SK-N-SH (cell line): ENCODE data around the gene KCNG1. TPM values are rescaled to one million over a fixed set of nuclear protein-coding genes. Genes with fewer than 3 reads are reported as not detected.
A peak's percentile ranks its signal among the peaks of the same experiment; 100 is the strongest.

Experiments used
- CTCF ChIA-PET: fragments of 300-600, 350-600 bp; formaldehyde crosslinking; extraction: SDS; loops from one replicate; lab custom pipeline; 2021; lab: Yijun Ruan, JAX
- POLR2A ChIA-PET: fragments of 350-600 bp; sonication (Branson Sonifier 250); formaldehyde crosslinking; extraction: SDS; loops from one replicate; lab custom pipeline; 2020; ENCODE audit warnings: antibody characterized with exemption, inconsistent platforms; lab: Yijun Ruan, JAX
- DNase-seq: peaks from one replicate; pipeline ENCODE4 v3.0.0; 2012
- H2AFZ ChIP-seq: fragments of 200-600 bp; sonication (generic); 2 replicates; pipeline ENCODE4 v1.8.1; 2016; ENCODE audit warnings: antibody characterized with exemption, mild to moderate bottlenecking, low read depth
- H3F3A ChIP-seq: fragments of 200-600 bp; sonication (generic); replicated peaks from 2 replicates; pipeline ENCODE3; 2016; ENCODE audit warnings: antibody characterized with exemption, mild to moderate bottlenecking; ENCODE audit not compliant: insufficient read depth
- H3K27ac ChIP-seq, 2 experiments: fragments of 200-500 bp in 1 of 2; fragments of 200-600 bp in 1 of 2; sonication (Bioruptor generic) in 1 of 2; sonication (generic), shearing (Covaris generic) in 1 of 2; 2 replicates each; pipeline versions ENCODE4 v1.5.1 to v1.6.1; 2014 to 2016; ENCODE audit warnings: low read depth in 2 of 2, inconsistent platforms in 1 of 2, low read length in 1 of 2, mild to moderate bottlenecking in 1 of 2, mixed read lengths in 1 of 2
- H3K27me3 ChIP-seq: fragments of 200-600 bp; sonication (generic), shearing (Covaris generic); 2 replicates; pipeline ENCODE4 v1.6.1; 2016; ENCODE audit warnings: mixed run types; ENCODE audit not compliant: insufficient read depth
- H3K36me3 ChIP-seq, 2 experiments: fragments of 200-500 bp in 1 of 2; fragments of 200-600 bp in 1 of 2; sonication (Bioruptor generic) in 1 of 2; sonication (generic) in 1 of 2; replicated peaks in 1 of 2; 2 replicates each; pipeline versions ENCODE3 to v1.5.1; 2014 to 2016; ENCODE audit warnings: low read length in 1 of 2, mild to moderate bottlenecking in 1 of 2; ENCODE audit not compliant: insufficient read depth in 2 of 2, control insufficient read depth in 1 of 2
- H3K4me1 ChIP-seq, 2 experiments: fragments of 200-500 bp in 1 of 2; fragments of 200-600 bp in 1 of 2; sonication (Bioruptor generic) in 1 of 2; sonication (generic), shearing (Covaris generic) in 1 of 2; 2 replicates each; pipeline versions ENCODE4 v1.5.1 to v1.6.1; 2014 to 2016; ENCODE audit warnings: low read depth in 1 of 2, low read length in 1 of 2, mixed run types in 1 of 2; ENCODE audit not compliant: insufficient read depth in 2 of 2, control insufficient read depth in 1 of 2
- H3K4me2 ChIP-seq: fragments of 200-600 bp; sonication (generic), shearing (Covaris generic); 2 replicates; pipeline ENCODE4 v1.6.1; 2017; ENCODE audit warnings: mixed run types
- H3K4me3 ChIP-seq, 2 experiments: fragments of 200-500 bp in 1 of 2; fragments of 200-600 bp in 1 of 2; sonication (Bioruptor generic) in 1 of 2; sonication (generic), shearing (Covaris generic) in 1 of 2; 2 replicates each; pipeline versions ENCODE4 v1.5.1 to v1.8.1; 2014 to 2016; ENCODE audit warnings: low read depth in 2 of 2, inconsistent platforms in 1 of 2, low read length in 1 of 2, mild to moderate bottlenecking in 1 of 2, mixed read lengths in 1 of 2, moderate library complexity in 1 of 2
- H3K79me2 ChIP-seq: fragments of 200-600 bp; sonication (generic); 2 replicates; pipeline ENCODE4 v1.8.1; 2017; ENCODE audit warnings: mild to moderate bottlenecking; ENCODE audit not compliant: insufficient read depth
- H3K9ac ChIP-seq: fragments of 200-600 bp; sonication (generic); 2 replicates; pipeline ENCODE4 v1.6.1; 2017; ENCODE audit warnings: mixed run types
- H3K9me2 ChIP-seq: fragments of 200-600 bp; sonication (generic); 2 replicates; pipeline ENCODE4 v1.6.1; 2017; ENCODE audit warnings: mixed run types
- H3K9me3 ChIP-seq: fragments of 200-600 bp; sonication (generic); 2 replicates; pipeline ENCODE4 v1.6.1; 2017; ENCODE audit warnings: mixed run types, mild to moderate bottlenecking, moderate library complexity
- H4K20me1 ChIP-seq: fragments of 200-600 bp; sonication (generic); 2 replicates; pipeline ENCODE4 v1.6.1; 2017; ENCODE audit warnings: mild to moderate bottlenecking, mixed run types; ENCODE audit not compliant: insufficient read depth
- CHD2 ChIP-seq: fragments of 150-350 bp; IDR thresholded peaks from 2 replicates; pipeline ENCODE4 v1.6.1; 2018; ENCODE audit warnings: low read length; ENCODE audit not compliant: partially characterized antibody
- ELF1 ChIP-seq: IDR thresholded peaks from 2 replicates; pipeline ENCODE4 v1.4.0; 2012
- EZH2phosphoT487 ChIP-seq: fragments of 200-600 bp; sonication (generic); IDR thresholded peaks from 2 replicates; pipeline ENCODE4 v1.6.1; 2017; ENCODE audit warnings: low read depth, mixed run types, mild to moderate bottlenecking, antibody characterized with exemption, moderate library complexity, borderline replicate concordance
- FOSL2 ChIP-seq: IDR thresholded peaks from 2 replicates; pipeline ENCODE4 v1.4.0; 2012; ENCODE audit warnings: low read depth, mild to moderate bottlenecking, moderate library complexity, borderline replicate concordance
- FOXM1 ChIP-seq: IDR thresholded peaks from 2 replicates; pipeline ENCODE4 v1.4.0; 2012; ENCODE audit warnings: low read depth, mild to moderate bottlenecking
- GABPA ChIP-seq: IDR thresholded peaks from 2 replicates; pipeline ENCODE4 v1.4.0; 2012; ENCODE audit warnings: low read depth, mild to moderate bottlenecking
- GATA2 ChIP-seq: sonication (generic); formaldehyde crosslinking; IDR thresholded peaks from 2 replicates; pipeline ENCODE4 v1.5.0; 2020; ENCODE audit warnings: mild to moderate bottlenecking, missing genetic modification reagents
- JUND ChIP-seq: IDR thresholded peaks from 2 replicates; pipeline ENCODE4 v1.4.0; 2012
- NRF1 ChIP-seq: IDR thresholded peaks from 2 replicates; pipeline ENCODE4 v1.6.1; 2012; ENCODE audit warnings: low read depth, mild to moderate bottlenecking, low read length
- REST ChIP-seq: IDR thresholded peaks from 2 replicates; pipeline ENCODE4 v1.6.1; 2012; ENCODE audit warnings: mild to moderate bottlenecking, low read depth, low read length, moderate library complexity
- RXRA ChIP-seq: IDR thresholded peaks from 2 replicates; pipeline ENCODE4 v1.4.0; 2012; ENCODE audit warnings: low read depth, mild to moderate bottlenecking, borderline replicate concordance
- SIN3A ChIP-seq: IDR thresholded peaks from 2 replicates; pipeline ENCODE4 v1.6.1; 2012; ENCODE audit warnings: low read depth, mild to moderate bottlenecking, low read length, moderate library complexity, borderline replicate concordance
- SMC3 ChIP-seq: IDR thresholded peaks from 2 replicates; pipeline ENCODE4 v1.6.1; 2012; ENCODE audit warnings: low read depth, low read length, improper control_type of control experiment
- TEAD4 ChIP-seq: IDR thresholded peaks from 2 replicates; pipeline ENCODE4 v1.4.0; 2012; ENCODE audit warnings: mild to moderate bottlenecking, borderline replicate concordance; ENCODE audit not compliant: insufficient read depth
- YY1 ChIP-seq: IDR thresholded peaks from 2 replicates; pipeline ENCODE4 v1.4.0; 2012; ENCODE audit warnings: low read depth, mild to moderate bottlenecking
- WGBS: methylation state at CpG from one replicate; pipeline ENCODE4 v1.1.6; 2017; ENCODE audit warnings: low lambda C conversion rate; 5-methylcytosine and 5-hydroxymethylcytosine counted together
- polyA plus RNA-seq, 3 experiments: library from polyadenylated mRNA; depleted of rRNA; stranded (reverse); fragments of >200 nt; gene quantifications; 2 replicates each; pipeline ENCODE4 v1.2.3, GENCODE V29; 2012
- TF ChIP-seq, protein P1 (sequence below): fragments of 150-350 bp; IDR thresholded peaks from 2 replicates; pipeline ENCODE4 v1.6.1; 2016; ENCODE audit warnings: mild to moderate bottlenecking, low read depth, low read length
- TF ChIP-seq, protein P2 (sequence below): IDR thresholded peaks from 2 replicates; pipeline ENCODE4; 2012
- TF ChIP-seq, protein P3 (sequence below): IDR thresholded peaks from 2 replicates; pipeline ENCODE4 v1.4.0; 2012; ENCODE audit warnings: low read depth, borderline replicate concordance

KCNG1 gene
- polyA plus RNA-seq, 1 of the 3 experiments (the other 2 are of a cell fraction): 13.8 TPM

- Histone ChIP-seq H2AFZ (no peak overlapping the region), H3K4me2 (peak overlapping the region; percentile 95), H3K9ac (no peak overlapping the region; the same call in 1 of the 2 replicates), H3K4me1 (peaks cover 14 to 51% of the 10 kb centered on the region in 2 experiments; a peak in 2 of 4 replicates), H3K36me3 (no peaks in the 10 kb centered on the region), H4K20me1 (no peaks in the 10 kb centered on the region), H3K27ac (no peak overlapping the region; a peak in 1 of 4 replicates), H3K9me3 (no peaks in the 10 kb centered on the region), H3K79me2 (peaks cover 17% of the 10 kb centered on the region), H3K4me3 (peak overlapping the region; percentile 66 to 82; a peak in 2 of 4 replicates), H3K27me3 (no peaks in the 10 kb centered on the region), H3K9me2 (no peaks in the 10 kb centered on the region), H3F3A (no peaks in the 10 kb centered on the region)
- CTCF ChIA-PET: interaction anchor here (1.4 to 4.8 kb wide), 4 partner anchors 34 to 285 kb away, joined by 3 to 36 read pairs (median 6); no protein-coding TSS in a partner anchor
- WGBS: 89% methylated on average over 15 of the region's 16 CpGs
- POLR2A ChIA-PET: interaction anchor here (1.3 kb wide), 1 partner anchor 108 kb away, joined by 3 read pairs; no protein-coding TSS in a partner anchor
- TF ChIP-seq NRF1 (no peak), TEAD4 (no peak), GATA2 (CRISPR knock-in tag) (no peak), SIN3A (no peak), REST (no peak), JUND (no peak), ELF1 (no peak), RXRA (no peak), FOSL2 (no peak), FOXM1 (no peak), CHD2 (no peak), EZH2phosphoT487 (no peak), SMC3 (no peak), YY1 (no peak), GABPA (no peak)
- TF ChIP-seq, protein P1, sequence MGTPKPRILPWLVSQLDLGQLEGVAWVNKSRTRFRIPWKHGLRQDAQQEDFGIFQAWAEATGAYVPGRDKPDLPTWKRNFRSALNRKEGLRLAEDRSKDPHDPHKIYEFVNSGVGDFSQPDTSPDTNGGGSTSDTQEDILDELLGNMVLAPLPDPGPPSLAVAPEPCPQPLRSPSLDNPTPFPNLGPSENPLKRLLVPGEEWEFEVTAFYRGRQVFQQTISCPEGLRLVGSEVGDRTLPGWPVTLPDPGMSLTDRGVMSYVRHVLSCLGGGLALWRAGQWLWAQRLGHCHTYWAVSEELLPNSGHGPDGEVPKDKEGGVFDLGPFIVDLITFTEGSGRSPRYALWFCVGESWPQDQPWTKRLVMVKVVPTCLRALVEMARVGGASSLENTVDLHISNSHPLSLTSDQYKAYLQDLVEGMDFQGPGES: no peak
- TF ChIP-seq, protein P2, sequence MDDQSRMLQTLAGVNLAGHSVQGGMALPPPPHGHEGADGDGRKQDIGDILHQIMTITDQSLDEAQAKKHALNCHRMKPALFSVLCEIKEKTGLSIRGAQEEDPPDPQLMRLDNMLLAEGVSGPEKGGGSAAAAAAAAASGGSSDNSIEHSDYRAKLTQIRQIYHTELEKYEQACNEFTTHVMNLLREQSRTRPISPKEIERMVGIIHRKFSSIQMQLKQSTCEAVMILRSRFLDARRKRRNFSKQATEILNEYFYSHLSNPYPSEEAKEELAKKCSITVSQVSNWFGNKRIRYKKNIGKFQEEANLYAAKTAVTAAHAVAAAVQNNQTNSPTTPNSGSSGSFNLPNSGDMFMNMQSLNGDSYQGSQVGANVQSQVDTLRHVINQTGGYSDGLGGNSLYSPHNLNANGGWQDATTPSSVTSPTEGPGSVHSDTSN: no peak
- TF ChIP-seq, protein P3, sequence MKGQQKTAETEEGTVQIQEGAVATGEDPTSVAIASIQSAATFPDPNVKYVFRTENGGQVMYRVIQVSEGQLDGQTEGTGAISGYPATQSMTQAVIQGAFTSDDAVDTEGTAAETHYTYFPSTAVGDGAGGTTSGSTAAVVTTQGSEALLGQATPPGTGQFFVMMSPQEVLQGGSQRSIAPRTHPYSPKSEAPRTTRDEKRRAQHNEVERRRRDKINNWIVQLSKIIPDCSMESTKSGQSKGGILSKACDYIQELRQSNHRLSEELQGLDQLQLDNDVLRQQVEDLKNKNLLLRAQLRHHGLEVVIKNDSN: no peak
- DNase-seq: no peak
Observed at GRCh38 chr20:51021067-51022025, 1.6 kb downstream of the KCNG1 start.
